Stimulated activated CD8-positive, alpha-beta memory T cell treated with anti-CD3 and anti-CD28 coated beads, Interleukin-7, amount 100 ng/mL, for 4 hours (primary cell): ENCODE measurements around the gene OR4D9.
"Not testable (repeated sequence)": the region's sequence is repeated elsewhere in the genome, so short reads cannot be mapped to it uniquely, and the experiment has no call there.

Experiments used
- DNase-seq, 2 donors: peaks; one replicate each; pipeline ENCODE4 v3.0.0-alpha.2; 2020; ENCODE audit warnings: low read depth in 2 of 2

Gene OR4D9

DNA sequence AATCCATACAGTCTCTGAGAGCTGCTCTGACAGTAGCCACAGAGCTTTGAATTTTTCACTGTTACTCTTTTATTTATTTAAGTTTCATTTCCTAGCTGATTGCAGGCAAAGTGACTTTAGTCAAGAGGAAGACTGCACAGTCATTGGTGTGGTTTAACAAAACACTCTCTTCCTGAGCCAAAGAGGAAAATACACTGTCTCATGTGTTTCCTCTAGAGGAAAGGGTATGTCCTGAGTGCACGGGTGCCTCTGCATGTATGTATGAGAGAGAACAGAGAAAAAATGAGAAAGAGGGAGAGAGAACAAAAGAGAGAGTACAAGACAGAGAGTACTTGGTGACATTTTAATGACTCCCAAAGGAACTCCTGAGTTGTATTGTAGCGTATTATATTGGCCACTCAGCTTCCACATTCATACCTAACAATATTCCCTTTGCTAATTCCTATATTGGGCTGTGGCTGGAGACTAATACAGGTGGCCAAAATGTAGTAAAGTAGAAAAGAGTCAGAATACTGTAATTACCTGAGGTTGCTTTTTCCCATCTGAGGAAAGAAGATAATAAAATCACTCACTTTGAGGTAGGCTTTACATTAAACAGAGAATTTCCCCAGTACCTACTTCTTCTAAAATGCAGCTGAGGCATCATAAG is at the start of gene OR4D9:
Gene OR4D9 (plus strand): TSS at position 599 of the 649 bp plus-strand sequence. CDS start 3,374 bp downstream, outside the sequence.
- no peak for DNase-seq

DNA sequence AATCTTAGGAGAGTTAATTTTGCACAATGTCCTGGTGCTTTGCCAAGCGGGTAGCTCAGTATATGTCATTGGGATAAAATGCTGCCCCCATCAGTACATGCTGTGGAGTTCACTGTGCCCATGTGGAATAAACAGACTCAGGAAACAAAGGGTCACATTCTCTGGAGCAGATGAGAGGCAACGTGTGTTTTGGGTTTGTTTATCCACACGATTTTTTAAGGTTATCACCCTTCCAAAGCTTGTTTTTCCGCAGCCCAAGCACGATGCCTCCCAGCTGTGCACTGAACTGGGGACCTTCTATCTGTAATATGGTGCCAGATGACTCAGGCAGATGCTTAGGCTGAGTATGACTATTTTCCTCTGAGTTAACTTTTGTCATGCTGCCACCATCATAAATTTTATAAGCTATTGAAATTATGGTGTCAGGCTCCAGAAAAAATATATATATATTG is 48.1 kb upstream of the OR4D9 start:
- DNase-seq: no peak

GRCh38 chr11:59473015-59473414 is 38.3 kb upstream of the OR4D9 start, which contains the start of gene OR4D10:
OR4D10 (plus strand) TSS chr11:59473315; CDS start chr11:59477430, 4,115 bp downstream.
- no peak for DNase-seq

DNA sequence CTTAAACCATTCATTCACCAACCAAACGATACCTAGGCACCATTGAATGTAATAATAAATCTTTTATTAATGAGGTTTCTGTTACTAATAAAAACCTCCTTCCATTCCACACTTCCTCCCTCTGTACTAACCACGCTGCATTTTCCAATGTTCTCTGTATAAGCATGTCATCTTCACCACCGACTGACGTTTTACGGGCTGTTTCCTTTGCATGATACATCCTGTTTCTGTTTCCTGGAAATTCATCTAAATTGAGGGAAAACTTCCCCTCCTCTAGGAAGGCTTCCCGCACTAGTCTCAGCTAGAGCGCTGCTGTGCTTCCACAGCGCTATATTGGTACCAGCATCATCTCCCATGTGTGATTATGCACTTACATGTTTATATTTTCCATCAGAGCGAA is 36.2 kb upstream of the OR4D9 start:
- DNase-seq: no peak

- DNase-seq: no peak
Measured at GRCh38 chr11:59479906-59480305, 31.4 kb upstream of the OR4D9 start.

DNA sequence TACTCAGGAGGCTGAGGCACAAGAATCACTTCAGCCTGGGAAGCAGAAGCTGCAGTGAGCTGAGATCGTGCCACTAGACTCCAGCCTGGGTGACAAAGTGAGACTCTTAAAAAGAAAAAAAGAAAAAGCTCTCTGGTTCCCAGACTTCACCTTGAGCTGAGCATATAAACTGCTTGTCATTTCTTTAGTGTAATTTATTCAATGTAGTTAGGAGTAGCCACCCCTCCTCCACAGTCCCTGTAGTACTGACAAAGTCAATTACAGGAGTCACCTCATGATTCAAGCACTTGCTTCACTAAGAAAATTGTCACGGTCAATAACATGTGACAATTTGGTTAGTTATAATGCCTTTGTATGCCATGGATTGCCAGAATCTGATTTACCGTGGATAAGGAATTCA is 31.0 kb upstream of the OR4D9 start:
- no peak for DNase-seq

- no peak for DNase-seq
Measured at GRCh38 chr11:59501931-59502330, 9.4 kb upstream of the OR4D9 start.

DNA sequence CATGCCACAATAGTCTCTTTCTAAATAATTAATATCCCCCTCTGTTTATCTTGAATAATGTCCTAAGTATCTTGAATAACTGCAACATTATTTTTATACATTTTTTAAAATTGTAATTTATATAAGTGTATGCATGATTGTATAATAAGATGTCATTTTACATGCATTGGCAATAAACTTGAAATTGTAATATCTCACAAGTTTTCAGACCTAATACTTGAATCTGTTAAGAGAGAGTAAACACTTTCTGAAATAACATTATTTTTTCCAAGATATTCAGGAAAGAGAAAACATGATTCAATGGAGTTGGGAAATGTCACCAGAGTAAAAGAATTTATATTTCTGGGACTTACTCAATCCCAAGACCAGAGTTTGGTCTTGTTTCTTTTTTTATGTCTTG is 8.1 kb upstream of the OR4D9 start, which contains the start of gene OR4D11:
Gene OR4D11 (plus strand): TSS at position 301 of the 400 bp plus-strand sequence. CDS start 0 bp downstream, at position 301.
- DNase-seq: no peak

DNA sequence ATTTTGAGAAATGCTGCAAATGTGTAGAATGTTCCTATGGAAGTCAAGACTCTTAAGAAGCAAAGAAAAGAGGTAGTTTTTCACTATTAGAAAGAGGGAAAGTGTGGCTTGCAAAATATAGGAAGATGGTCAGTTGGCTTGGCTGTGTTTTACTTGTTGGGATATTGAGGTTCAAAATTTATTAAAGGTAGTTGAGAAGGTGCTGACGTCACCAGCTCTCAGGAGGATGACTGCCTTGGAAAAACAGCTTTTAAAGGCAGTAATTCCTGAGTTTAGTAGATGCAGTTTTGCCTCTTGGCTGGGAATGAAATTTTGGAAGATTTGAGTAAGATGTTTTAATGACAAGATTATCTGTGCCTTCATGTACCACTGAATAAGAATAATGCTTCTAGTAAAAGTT is 336 bp downstream of the OR4D9 start:
- no peak for DNase-seq

- not testable (repeated sequence) for DNase-seq
Measured at GRCh38 chr11:59520139-59520538, 8.8 kb downstream of the OR4D9 start.

DNA sequence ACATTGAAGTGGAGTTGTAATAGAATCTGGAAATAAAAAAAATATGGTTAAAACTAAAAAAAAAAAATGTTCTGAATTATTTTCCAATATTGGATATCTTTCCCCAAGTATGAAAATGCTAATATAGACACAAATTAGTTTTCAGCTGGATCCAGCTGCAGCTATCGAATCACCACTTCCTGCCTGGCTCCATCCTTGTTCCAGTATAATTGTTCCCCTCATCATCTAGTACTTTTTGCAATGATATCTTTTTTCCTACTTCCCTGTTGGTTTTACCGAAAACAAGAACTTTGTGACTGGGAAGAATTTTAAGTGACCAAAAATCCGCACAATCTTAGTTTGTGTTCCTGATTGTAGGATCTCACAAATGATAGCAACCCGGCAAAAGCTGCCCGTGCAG is 9.4 kb downstream of the OR4D9 start:
- no peak for DNase-seq

GRCh38 chr11:59523541-59523940 is 12.2 kb downstream of the OR4D9 start:
- no peak for DNase-seq

DNA sequence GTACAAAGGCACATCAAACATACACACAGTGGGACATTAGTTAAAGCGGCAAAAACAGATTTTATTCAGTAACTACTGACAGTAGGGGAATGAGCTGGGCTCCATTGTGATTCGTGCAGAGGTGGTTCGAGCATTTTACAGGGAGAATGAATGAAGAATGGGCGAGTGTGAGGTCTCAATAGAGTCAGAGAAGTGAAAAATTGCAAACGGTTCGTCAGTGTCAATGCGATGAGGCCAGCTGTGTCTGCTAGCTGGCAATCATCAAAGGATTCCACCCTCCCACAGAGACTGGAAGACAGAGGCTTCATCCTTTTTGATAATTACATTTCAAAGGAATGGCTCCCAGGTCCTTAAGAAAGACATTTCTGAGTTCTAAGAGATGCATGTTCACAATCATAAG is 17.4 kb downstream of the OR4D9 start:
- DNase-seq: no peak

DNA sequence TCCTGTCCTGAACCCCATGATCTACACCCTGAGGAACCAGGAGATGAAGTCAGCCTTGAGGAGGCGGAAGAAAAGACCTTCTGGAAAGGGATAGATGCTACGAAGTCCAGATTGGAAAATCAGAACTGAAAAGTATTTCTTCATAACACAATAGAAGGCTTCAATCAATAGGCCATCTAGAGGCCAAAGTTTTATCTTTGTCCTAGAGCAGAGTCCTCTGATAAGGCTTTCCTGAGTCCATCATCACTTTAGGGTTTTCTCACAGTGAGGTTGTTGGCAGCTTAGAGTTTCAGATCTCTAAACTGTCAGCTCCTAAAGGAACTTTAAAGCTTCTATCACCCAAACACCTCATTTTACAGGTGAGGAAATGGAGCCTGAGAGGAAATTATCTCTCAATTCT is 21.3 kb downstream of the OR4D9 start:
- DNase-seq: no peak

- no peak for DNase-seq
Measured at GRCh38 chr11:59534676-59535075, 23.3 kb downstream of the OR4D9 start.

DNA sequence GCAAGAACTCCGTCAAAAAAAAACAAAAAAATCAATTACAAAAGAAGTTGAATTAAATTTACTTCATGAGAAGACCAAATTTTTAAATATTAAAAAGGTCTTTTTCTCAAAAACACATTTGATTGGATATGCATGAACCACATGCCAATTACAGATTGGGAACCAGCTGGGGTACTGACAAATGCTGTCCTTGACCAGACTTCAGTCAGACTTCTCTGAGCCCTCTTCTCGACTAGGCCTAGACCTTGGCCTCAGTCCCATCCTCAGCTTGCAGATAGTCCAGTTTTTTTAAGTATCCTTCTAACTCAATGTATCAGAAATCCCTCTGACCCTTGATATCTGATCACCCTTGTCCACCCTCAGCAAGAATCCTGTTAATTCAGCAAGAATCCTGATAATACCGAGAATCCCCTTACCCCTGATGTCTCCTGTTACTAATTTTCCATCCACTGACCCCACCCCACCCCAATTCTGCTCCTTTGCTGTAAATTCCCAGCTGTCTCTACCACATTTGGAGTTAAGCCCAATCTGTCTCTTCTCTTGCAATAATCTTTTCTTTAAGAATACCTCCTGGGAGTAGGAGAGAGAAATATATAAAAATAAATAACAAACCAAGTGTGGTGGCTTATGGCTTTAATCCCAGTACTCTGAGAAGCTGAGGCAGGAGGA is 30.9 kb downstream of the OR4D9 start:
- no peak for DNase-seq

DNA sequence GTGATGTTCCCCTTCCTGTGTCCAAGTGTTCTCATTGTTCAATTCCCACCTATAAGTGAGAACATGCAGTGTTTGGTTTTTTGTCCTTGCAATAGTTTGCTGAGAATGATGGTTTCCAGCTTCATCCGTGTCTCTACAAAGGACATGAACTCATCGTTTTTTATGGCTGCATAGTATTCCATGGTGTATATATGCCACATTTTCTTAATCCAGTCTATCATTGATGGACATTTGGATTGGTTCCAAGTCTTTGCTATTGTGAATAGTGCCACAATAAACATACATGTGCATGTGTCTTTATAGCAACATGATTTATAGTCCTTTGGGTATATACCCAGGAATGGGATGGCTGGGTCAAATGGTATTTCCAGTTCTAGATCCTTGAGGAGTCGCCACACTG is 32.4 kb downstream of the OR4D9 start:
- DNase-seq: not testable (repeated sequence)

- no peak for DNase-seq
Measured at GRCh38 chr11:59544869-59545178, 33.5 kb downstream of the OR4D9 start.

DNA sequence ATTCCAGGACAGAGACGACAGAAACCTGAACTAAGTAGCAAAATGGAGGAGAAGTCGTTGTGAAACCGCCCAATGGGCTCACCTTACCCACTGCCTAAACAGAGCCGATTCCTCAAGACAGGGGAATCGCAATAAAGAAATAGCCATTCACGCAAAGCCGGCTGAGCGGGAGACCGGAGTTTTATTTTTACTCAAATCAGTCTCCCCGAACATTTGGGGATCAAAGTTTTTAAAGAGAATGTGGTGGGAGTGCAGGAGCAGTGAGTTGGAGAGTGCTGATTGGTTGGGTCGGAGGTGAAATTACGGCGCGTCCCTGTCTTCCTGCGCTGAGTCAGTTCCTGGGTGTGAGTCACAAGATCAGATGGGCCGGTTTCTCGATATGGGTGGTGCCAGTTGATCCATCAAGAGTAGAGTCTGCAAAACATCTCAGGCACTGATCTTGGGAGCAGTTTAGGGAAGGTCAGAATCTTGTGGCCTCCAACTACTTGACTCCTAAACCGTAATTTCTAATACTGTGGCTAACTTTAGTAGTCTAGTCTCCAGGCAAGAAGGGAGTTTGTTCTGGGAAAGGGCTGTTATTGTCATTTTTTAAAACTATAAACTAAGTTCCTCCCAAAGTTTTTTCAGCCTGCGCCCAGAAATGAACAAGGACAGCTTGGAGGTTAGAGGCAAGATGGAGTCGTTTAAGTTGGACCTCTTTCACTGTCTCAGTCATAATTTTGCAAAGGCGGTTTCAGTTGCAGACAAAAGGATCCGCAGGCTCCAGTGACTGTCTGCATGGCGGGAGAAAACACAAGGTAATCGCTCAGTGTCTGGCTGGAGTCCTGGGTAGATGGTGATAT is 34.1 kb downstream of the OR4D9 start:
- no peak for DNase-seq

DNA sequence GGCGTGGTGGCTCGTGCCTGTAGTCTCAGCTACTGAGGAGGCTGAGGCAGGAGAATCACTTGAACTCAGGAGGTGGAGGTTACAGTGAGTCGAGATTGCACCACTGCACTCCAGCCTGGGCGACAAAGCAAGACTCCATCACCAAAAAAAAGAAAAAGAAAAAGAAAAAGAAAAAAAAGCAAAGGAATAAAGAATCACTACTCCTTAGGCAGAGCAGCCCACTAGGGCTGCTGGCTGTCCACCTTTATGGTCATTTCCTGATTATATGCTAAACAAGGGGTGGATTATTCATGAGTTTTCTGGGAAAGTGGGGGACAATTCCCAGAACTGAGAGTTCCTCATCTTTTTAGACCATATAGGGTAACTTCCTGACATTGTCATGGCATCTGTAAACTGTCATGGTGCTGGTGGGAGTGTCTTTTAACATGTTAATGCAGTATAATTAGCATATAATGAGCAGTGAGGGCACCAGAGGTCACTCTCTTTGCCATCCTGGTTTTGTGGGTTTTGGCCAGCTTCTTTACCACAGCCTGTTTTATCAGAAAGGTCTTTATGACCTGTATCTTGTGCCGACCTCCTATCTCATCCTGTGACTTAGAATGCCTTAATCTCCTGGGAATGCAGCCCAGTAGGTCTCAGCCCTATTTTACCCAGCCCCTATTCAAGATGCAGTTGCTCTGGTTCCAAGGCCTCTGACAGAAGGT is 36.4 kb downstream of the OR4D9 start:
- DNase-seq: not testable (repeated sequence)

DNA sequence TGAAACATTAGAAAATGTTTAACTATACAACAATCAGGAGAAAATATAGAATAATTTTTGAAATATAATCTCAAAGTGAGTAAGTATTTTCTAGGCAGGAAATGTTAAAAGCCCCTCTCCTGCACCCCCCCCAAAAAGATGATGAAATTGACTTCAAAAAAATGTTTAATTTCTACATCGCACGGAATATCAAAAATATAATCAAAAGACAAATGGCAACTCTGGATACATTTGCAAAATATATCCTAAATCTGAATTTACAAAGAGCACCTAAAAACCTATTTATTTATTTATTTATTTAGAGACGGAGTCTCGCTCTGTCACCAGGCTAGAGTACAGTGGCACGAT is 36.9 kb downstream of the OR4D9 start:
- no peak for DNase-seq

DNA sequence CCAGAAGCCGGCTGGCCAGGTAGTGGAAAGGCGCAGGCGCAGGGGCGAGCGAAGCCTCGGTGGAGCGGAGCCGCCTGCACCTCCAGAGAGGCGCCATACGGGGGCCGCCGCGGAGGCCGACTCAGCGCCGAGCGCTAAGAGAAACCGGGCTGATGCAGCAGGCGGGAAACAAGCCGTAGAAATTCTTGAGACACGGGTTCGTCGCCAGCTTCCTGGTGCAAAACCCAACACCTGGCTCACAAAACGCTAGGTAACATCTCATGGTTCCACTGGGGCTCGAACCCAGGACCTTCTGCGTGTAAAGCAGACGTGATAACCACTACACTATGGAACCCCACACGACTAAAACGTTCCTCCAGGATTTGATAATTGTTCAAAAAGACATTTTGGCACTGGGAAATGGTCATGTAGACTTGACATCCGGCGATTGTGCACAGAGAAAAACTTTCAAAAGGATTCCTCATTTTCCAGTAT is 39.1 kb downstream of the OR4D9 start:
- peak; percentile 83 for DNase-seq
